Endothelial cell of umbilical vein (primary cell): ENCODE data around the gene MIR17HG. TPM values are rescaled to one million over a fixed set of nuclear protein-coding genes. Genes with fewer than 3 reads are reported as not detected.

Source experiments
- BruUV-seq: library from RNA; stranded (reverse); fragments of 400-500 nt; replicated peaks from 2 replicates; lab custom pipeline; 2021; lab: Mats Ljungman, UMichigan
- CTCF ChIA-PET: fragments of 300-600, 350-600 bp; sonication (Branson Sonifier 250); formaldehyde crosslinking; loops from one replicate; lab custom pipeline; 2021; ENCODE audit warnings: antibody characterized with exemption, inconsistent platforms; lab: Charles Lee
- POLR2A ChIA-PET: fragments of 300-600, 350-600 bp; sonication (Branson Sonifier 250); formaldehyde crosslinking; loops from one replicate; lab custom pipeline; 2021; ENCODE audit warnings: antibody characterized with exemption, inconsistent platforms; lab: Charles Lee
- DNase-seq: peaks from one replicate; pipeline ENCODE4 v3.0.0-alpha.2; 2011; ENCODE audit warnings: low read depth, low spot score
- FAIRE-seq: peaks from 2 replicates; lab custom pipeline; 2011; peaks lifted over from hg19 to GRCh38; lab: Jason Lieb, UNC
- H2AFZ ChIP-seq: 2 replicates; pipeline ENCODE4 v1.6.0; 2012; ENCODE audit warnings: low read depth, low read length, control low read depth, inconsistent platforms
- H3K27ac ChIP-seq: 2 replicates; pipeline ENCODE4 v1.5.1; 2011; ENCODE audit warnings: low read depth, mild to moderate bottlenecking, control low read depth, low read length, moderate library complexity; ENCODE audit not compliant: insufficient read depth
- H3K27me3 ChIP-seq, 2 experiments: 2 replicates each; pipeline versions ENCODE4 v1.6.0 to v1.6.1; 2011; ENCODE audit warnings: low read length in 2 of 2, mixed read lengths in 1 of 2; ENCODE audit not compliant: control insufficient read depth in 2 of 2, insufficient read depth in 2 of 2
- H3K36me3 ChIP-seq, 2 experiments: 2 replicates in 1 of 2; 3 replicates in 1 of 2; pipeline ENCODE4 v1.5.1; 2011; ENCODE audit warnings: low read length in 2 of 2, mild to moderate bottlenecking in 1 of 2, moderate library complexity in 1 of 2; ENCODE audit not compliant: control insufficient read depth in 2 of 2, insufficient read depth in 2 of 2; ENCODE audit errors: extremely low read depth in 1 of 2
- H3K4me1 ChIP-seq: 3 replicates; pipeline ENCODE4 v1.5.1; 2011; ENCODE audit warnings: mild to moderate bottlenecking, low read length; ENCODE audit not compliant: control insufficient read depth, insufficient read depth; ENCODE audit errors: extremely low read depth
- H3K4me2 ChIP-seq: 2 replicates; pipeline ENCODE4 v1.6.1; 2011; ENCODE audit warnings: low read length, control low read depth, mixed read lengths; ENCODE audit not compliant: insufficient read depth
- H3K4me3 ChIP-seq, 3 experiments: fragments of 200-600 bp in 1 of 3; sonication (generic), shearing (Covaris generic) in 1 of 3; replicated peaks in 1 of 3; 2 replicates each; pipeline ENCODE4 v1.5.1; 2011 to 2016; ENCODE audit warnings: control low read depth in 3 of 3, low read length in 3 of 3, mild to moderate bottlenecking in 2 of 3, inconsistent platforms in 1 of 3, low read depth in 1 of 3, moderate library complexity in 1 of 3; ENCODE audit not compliant: insufficient read depth in 1 of 3
- H3K79me2 ChIP-seq: 2 replicates; pipeline ENCODE4 v1.6.0; 2012; ENCODE audit warnings: low read length, inconsistent platforms; ENCODE audit not compliant: control insufficient read depth, insufficient read depth
- H3K9ac ChIP-seq: replicated peaks from 2 replicates; pipeline ENCODE3; 2011; ENCODE audit warnings: low read length, control low read depth; ENCODE audit not compliant: insufficient read depth; ENCODE audit errors: extremely low read depth
- H3K9me1 ChIP-seq: replicated peaks from 3 replicates; pipeline ENCODE4 v1.6.0; 2011; ENCODE audit warnings: mild to moderate bottlenecking, low read length; ENCODE audit not compliant: control insufficient read depth, insufficient read depth; ENCODE audit errors: extremely low read depth
- H3K9me3 ChIP-seq: replicated peaks from 2 replicates; pipeline ENCODE4 v1.5.1; 2012; ENCODE audit warnings: low read length, inconsistent platforms; ENCODE audit not compliant: control insufficient read depth, insufficient read depth
- H4K20me1 ChIP-seq: replicated peaks from 2 replicates; pipeline ENCODE3; 2011; ENCODE audit warnings: mild to moderate bottlenecking, low read length; ENCODE audit not compliant: control insufficient read depth, insufficient read depth; ENCODE audit errors: extremely low read depth
- EZH2 ChIP-seq: IDR thresholded peaks from 2 replicates; pipeline ENCODE4 v1.6.1; 2012; ENCODE audit warnings: borderline replicate concordance, low read depth, mild to moderate bottlenecking, moderate library complexity, low read length, inconsistent platforms; ENCODE audit not compliant: severe bottlenecking
- FOS ChIP-seq: IDR thresholded peaks from 2 replicates; pipeline ENCODE4 v1.6.1; 2011; ENCODE audit warnings: mild to moderate bottlenecking, low read length, moderate library complexity, borderline replicate concordance; ENCODE audit not compliant: insufficient read depth
- GATA2 ChIP-seq: IDR thresholded peaks from 2 replicates; pipeline ENCODE4 v1.7.0; 2011; ENCODE audit warnings: low read depth, mild to moderate bottlenecking, moderate library complexity, mixed read lengths, low read length; ENCODE audit not compliant: insufficient read length, insufficient read depth
- JUN ChIP-seq: IDR thresholded peaks from 2 replicates; pipeline ENCODE4 v1.6.1; 2011; ENCODE audit warnings: borderline replicate concordance, low read depth; ENCODE audit not compliant: insufficient read length, insufficient read depth
- MYC ChIP-seq: IDR thresholded peaks from one replicate; pipeline ENCODE4 v1.6.1; 2011; ENCODE audit warnings: mild to moderate bottlenecking, low read depth, low read length
- POLR2A ChIP-seq: IDR thresholded peaks from 2 replicates; pipeline ENCODE4 v1.6.1; 2012; ENCODE audit warnings: low read depth, mild to moderate bottlenecking, control low read depth, low read length
- POLR2AphosphoS5 ChIP-seq: IDR thresholded peaks from 2 replicates; pipeline ENCODE4 v1.6.1; 2012; ENCODE audit warnings: low read depth, mild to moderate bottlenecking, control low read depth, low read length, moderate library complexity; ENCODE audit not compliant: insufficient read depth
- dilution Hi-C: fragments of 300-500 bp; cut with MboI; formaldehyde crosslinking; loops from one replicate; pipeline ENCODE4 v1.15.0; 2019; ENCODE audit warnings: low sequenced_read_pairs; ENCODE audit not compliant: extremely low pct_ligation_motif_present
- intact Hi-C: fragments of 100-400 bp; cut with micrococcal nuclease; formaldehyde crosslinking; loops from one replicate; pipeline ENCODE4 v1.10.0; 2022
- polyA plus RNA-seq, 4 experiments: library from polyadenylated mRNA; depleted of rRNA in 3 of 4; stranded (reverse) in 3 of 4; unstranded in 1 of 4; fragments of >200 nt; gene quantifications; 2 replicates each; pipeline versions ENCODE4 v1.2.1 to v1.2.3, GENCODE V29; 2011 to 2012; ENCODE audit warnings: missing spikeins in 1 of 4
- total RNA-seq: library from RNA; stranded (reverse); gene quantifications from 2 replicates; pipeline ENCODE4 v1.2.3, GENCODE V29; 2021
- TF ChIP-seq, protein P1 (sequence below), 2 donors: IDR thresholded peaks; 1 replicate in 1 of 2; 2 replicates in 1 of 2; pipeline ENCODE4 v1.5.1; 2011; ENCODE audit warnings: low read length in 2 of 2, mild to moderate bottlenecking in 2 of 2, moderate library complexity in 2 of 2, control low read depth in 1 of 2, inconsistent platforms in 1 of 2, low read depth in 1 of 2; ENCODE audit not compliant: insufficient read depth in 1 of 2; ENCODE audit errors: extremely low read depth in 1 of 2
- TF ChIP-seq, protein P2 (sequence below): IDR thresholded peaks from 2 replicates; pipeline ENCODE4 v1.6.1; 2011; ENCODE audit not compliant: insufficient read depth, insufficient read length

The MIR17HG gene
- total and polyA plus RNA-seq, 2 donors (not counting 3 experiments of a cell fraction or from before 2014, with no cell fraction given) = 1.8 to 9.5 TPM

DNA sequence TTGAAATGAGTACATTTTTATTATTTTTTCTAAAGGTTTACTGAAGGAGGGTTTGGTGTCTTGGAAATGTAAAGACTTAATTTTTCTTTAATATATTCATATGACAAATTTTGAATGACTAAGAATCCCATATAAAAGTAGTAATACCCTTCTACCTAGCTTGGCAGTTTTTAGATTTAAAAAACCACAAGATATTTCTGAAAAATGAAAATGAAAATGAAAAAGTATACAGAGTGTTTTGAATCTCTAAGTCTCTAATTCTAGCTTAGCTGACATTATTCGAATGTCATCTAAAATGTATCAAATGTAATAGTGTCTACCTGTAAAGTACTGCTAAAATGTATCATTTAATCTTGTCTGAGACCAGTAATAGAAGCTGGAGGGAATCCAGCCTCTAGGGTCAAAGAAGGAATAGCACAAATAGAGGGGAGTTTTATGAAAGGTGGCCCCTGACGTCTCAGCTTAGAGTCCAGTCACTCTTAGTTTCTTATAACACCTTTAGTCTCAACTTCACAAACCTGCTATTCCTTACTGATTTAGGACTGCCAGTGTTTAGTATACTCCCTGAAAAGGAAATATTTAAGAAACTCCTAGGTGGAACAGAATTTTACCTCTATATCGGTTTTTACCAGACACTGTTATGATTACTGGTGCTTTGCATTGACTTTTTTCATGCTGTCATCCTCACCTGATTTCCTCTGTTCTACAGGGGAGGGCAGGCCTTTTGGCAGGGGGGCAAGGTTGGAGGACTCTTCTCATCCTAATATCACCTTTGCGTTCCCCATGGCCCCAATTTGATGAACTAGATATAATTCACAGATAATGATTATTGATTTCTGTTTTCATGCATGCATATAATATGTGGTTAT, 16.2 kb upstream of the MIR17HG start:
- Histone ChIP-seq H3K4me1 (peaks cover 4% of the 10 kb centered on the region), H3K79me2 (no peaks in the 10 kb centered on the region), H3K4me2 (no peak overlapping the region), H3K27me3 (peaks cover 0 to 7% of the 10 kb centered on the region in 2 experiments), H3K9me3 (no peaks in the 10 kb centered on the region), H3K9me1 (no peaks in the 10 kb centered on the region), H3K27ac (no peak overlapping the region), H3K4me3 (no peak overlapping the region), H3K9ac (no peak overlapping the region), H4K20me1 (no peaks in the 10 kb centered on the region), H3K36me3 (no peaks in the 10 kb centered on the region), H2AFZ (no peak overlapping the region)
- DNase-seq (no peak), FAIRE-seq (no peak)
- ChIA-PET CTCF (interaction anchor here (0.8 kb wide), 1 partner anchor 19 kb away, joined by 3 read pairs; no protein-coding TSS in a partner anchor), POLR2A (no interaction called here)
- dilution Hi-C loops (no loop called here), intact Hi-C loops (no loop called here)
- TF ChIP-seq POLR2A (no peak), POLR2AphosphoS5 (no peak), EZH2 (no peak), GATA2 (no peak), JUN (no peak), MYC (no peak), FOS (no peak)
- TF ChIP-seq, protein P1, sequence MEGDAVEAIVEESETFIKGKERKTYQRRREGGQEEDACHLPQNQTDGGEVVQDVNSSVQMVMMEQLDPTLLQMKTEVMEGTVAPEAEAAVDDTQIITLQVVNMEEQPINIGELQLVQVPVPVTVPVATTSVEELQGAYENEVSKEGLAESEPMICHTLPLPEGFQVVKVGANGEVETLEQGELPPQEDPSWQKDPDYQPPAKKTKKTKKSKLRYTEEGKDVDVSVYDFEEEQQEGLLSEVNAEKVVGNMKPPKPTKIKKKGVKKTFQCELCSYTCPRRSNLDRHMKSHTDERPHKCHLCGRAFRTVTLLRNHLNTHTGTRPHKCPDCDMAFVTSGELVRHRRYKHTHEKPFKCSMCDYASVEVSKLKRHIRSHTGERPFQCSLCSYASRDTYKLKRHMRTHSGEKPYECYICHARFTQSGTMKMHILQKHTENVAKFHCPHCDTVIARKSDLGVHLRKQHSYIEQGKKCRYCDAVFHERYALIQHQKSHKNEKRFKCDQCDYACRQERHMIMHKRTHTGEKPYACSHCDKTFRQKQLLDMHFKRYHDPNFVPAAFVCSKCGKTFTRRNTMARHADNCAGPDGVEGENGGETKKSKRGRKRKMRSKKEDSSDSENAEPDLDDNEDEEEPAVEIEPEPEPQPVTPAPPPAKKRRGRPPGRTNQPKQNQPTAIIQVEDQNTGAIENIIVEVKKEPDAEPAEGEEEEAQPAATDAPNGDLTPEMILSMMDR (IDR thresholded peaks at IDR 0.05; ENCODE audit: extremely low read depth in 1 of 2, insufficient read depth in 1 of 2, low read depth in 1 of 2, low read length in 2 of 2) = no peak
- TF ChIP-seq, protein P2, sequence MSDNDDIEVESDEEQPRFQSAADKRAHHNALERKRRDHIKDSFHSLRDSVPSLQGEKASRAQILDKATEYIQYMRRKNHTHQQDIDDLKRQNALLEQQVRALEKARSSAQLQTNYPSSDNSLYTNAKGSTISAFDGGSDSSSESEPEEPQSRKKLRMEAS = no peak
- BruUV-seq = no TSS peak
